Adipose tissue (tissue), 3 donors: ENCODE data around the gene EHHADH. TPM values are rescaled to one million over a fixed set of nuclear protein-coding genes. Genes with fewer than 3 reads are reported as not detected.
"Not testable (repeated sequence)": the region's sequence is repeated elsewhere in the genome, so short reads cannot be mapped to it uniquely, and the experiment has no call there.

Experiments
- H3K27ac ChIP-seq: one replicate; pipeline ENCODE4 v1.5.1; 2013; ENCODE audit warnings: low read depth, low read length
- WGBS, 3 donors: extraction: QIAGEN DNeasy Blood & Tissue Kit; methylation state at CpG; one replicate each; pipeline ENCODE4 v1.1.7; 2013; 5-methylcytosine and 5-hydroxymethylcytosine counted together
- polyA plus RNA-seq, 3 donors: library from polyadenylated mRNA; stranded (reverse); fragments of 200-250 nt; gene quantifications; one replicate each; pipeline ENCODE4 v1.2.3, GENCODE V29; 2013
- donor health status: healthy with polysubstance abuse.
- donor health status: Bipolar disorder and iron deficiency.
- donor health status: healthy.

Gene EHHADH
- 1 to 10 TPM; 3.6 to 6.8 (median 4.8) TPM for polyA plus RNA-seq

GRCh38 chr3:185253645-185254410, at the start of gene EHHADH:
EHHADH (minus strand) TSS chr3:185254049; CDS start chr3:185254022, 27 bp downstream.
- 4 to 5% (median 5%) methylated on average over 40 to 53 of the region's 53 CpGs for WGBS, 3 donors
- H3K27ac ChIP-seq: no peak within 1 kb of the TSS

GRCh38 chr3:185299918-185300426, 46.1 kb upstream of the EHHADH start:
- 77 to 96% (median 85%) methylated on average over 10 of the region's 10 CpGs for WGBS, 3 donors
- not testable (repeated sequence) for H3K27ac ChIP-seq

- WGBS, 3 donors: 68 to 93% (median 90%) methylated on average over 3 of the region's 3 CpGs
- H3K27ac ChIP-seq: no peak overlapping the region
These were observed 44.0 kb upstream of the EHHADH start for GRCh38 chr3:185297867-185298266.

- 95 to 97% (median 96%) methylated on average over 7 of the region's 7 CpGs for WGBS, 3 donors
These were observed 38.4 kb upstream of the EHHADH start for GRCh38 chr3:185292238-185292637.

GRCh38 chr3:185290266-185290665, 36.4 kb upstream of the EHHADH start:
- WGBS, 3 donors: 66 to 83% (median 80%) methylated on average over 3 of the region's 3 CpGs

More at GRCh38 chr3:185292238-185292637, 38.4 kb upstream of the EHHADH start:
- H3K27ac ChIP-seq: no peak overlapping the region

GRCh38 chr3:185283374-185283935, 29.6 kb upstream of the EHHADH start:
- H3K27ac ChIP-seq: no peak overlapping the region
- WGBS, 3 donors: 46 to 70% (median 62%) methylated on average over 9 of the region's 9 CpGs

More at GRCh38 chr3:185290266-185290665, 36.4 kb upstream of the EHHADH start:
- no peak overlapping the region for H3K27ac ChIP-seq

GRCh38 chr3:185282696-185283373, 29.0 kb upstream of the EHHADH start:
- no peak overlapping the region for H3K27ac ChIP-seq
- 1 to 6% (median 3%) methylated on average over 41 of the region's 41 CpGs for WGBS, 3 donors

GRCh38 chr3:185280572-185281365, 26.9 kb upstream of the EHHADH start:
- no peak overlapping the region for H3K27ac ChIP-seq
- 42 to 49% (median 45%) methylated on average over 4 of the region's 4 CpGs for WGBS, 3 donors

- no peak overlapping the region for H3K27ac ChIP-seq
- 89 to 93% (median 91%) methylated on average over 7 of the region's 7 CpGs for WGBS, 3 donors
These were observed 25.8 kb upstream of the EHHADH start for GRCh38 chr3:185279587-185280138.

- 87 to 94% (median 91%) methylated on average over 4 of the region's 4 CpGs for WGBS, 3 donors
- H3K27ac ChIP-seq: no peak overlapping the region
These were observed 22.6 kb upstream of the EHHADH start for GRCh38 chr3:185276415-185276814.

- no peak overlapping the region for H3K27ac ChIP-seq
- WGBS, 3 donors: 91 to 98% (median 97%) methylated on average over 1 of the region's 1 CpG
These were observed 18.2 kb upstream of the EHHADH start for GRCh38 chr3:185272033-185272432.

- no peak overlapping the region for H3K27ac ChIP-seq
- 77 to 84% (median 80%) methylated on average over 4 of the region's 4 CpGs for WGBS, 3 donors
These were observed 17.1 kb upstream of the EHHADH start for GRCh38 chr3:185270956-185271332.

- 52 to 57% (median 57%) methylated on average over 4 of the region's 4 CpGs for WGBS, 3 donors
- no peak overlapping the region for H3K27ac ChIP-seq
These were observed 16.6 kb upstream of the EHHADH start for GRCh38 chr3:185270262-185270955.

GRCh38 chr3:185268194-185268962, 14.5 kb upstream of the EHHADH start:
- 61 to 64% (median 63%) methylated on average over 2 of the region's 2 CpGs for WGBS, 3 donors
- no peak overlapping the region for H3K27ac ChIP-seq

- WGBS, 3 donors: 86 to 94% (median 92%) methylated on average over 3 of the region's 3 CpGs
- H3K27ac ChIP-seq: no peak overlapping the region
These were observed 13.3 kb upstream of the EHHADH start for GRCh38 chr3:185267193-185267592.

- 92 to 96% (median 94%) methylated on average over 25 of the region's 25 CpGs for WGBS, 3 donors
These were observed 11.2 kb upstream of the EHHADH start for GRCh38 chr3:185264849-185265553.

More at GRCh38 chr3:185264849-185265553, 11.2 kb upstream of the EHHADH start:
- H3K27ac ChIP-seq: no peak overlapping the region
